ENCODE measurements around the gene SLC6A2. TPM values are rescaled to one million over a fixed set of nuclear protein-coding genes. Genes with fewer than 3 reads are reported as not detected.

SLC6A2 gene
- total RNA-seq, 1 donor from 2014 or later: not detected

DNA sequence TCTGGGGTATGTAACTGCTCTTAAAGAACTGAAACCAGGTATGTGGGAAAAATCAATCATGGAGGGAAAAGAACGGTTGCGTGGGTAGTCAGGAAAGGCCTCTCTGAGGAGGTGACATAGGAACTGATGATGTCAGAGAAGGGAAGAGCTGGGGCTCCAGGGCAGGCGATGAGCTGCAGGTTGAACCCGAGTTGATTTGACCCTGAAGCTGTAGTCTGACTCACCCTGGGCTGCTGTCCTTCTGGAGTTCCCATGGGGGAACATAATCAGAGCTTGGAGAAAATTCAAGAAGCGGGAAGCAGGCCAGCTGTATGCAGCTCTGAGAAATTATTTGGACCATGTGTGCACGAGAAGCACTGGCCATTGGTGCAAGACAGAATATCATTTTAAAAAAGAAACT lies 16.7 kb downstream of the SLC6A2 start:
- DNase-seq: no peak

DNA sequence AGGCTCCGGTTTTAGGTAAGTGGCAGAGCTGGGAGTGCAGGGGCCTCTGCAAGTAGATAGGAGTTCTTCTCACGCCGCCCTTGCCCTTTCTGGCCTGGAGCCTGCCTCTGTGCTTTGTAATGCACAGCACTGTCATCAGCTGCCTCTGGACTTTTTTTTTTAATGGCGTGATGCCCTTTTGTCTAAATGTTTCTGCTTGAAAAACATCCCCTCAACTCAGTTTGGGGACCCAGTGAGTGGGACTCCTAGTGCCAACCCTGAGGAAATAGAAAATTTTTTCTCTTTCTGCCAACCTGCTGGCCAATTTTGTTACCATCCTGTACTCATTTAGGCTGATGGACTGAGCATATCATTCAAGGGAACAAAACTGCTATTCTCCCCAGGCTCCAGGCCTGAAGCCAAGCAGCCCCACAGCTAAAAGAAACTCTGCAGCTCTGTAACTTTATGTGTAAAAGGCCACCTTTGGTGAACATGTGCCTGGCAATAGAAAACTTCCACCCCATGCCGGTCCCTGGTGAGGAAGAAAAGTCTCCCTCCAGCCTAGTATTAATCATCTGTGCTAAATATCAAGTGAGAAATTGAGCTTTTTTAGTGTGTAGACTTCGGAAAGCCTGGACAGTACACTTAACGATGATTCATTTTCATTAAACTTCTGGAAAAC lies 22.5 kb downstream of the SLC6A2 start:
- peak; percentile 34 for DNase-seq

DNA sequence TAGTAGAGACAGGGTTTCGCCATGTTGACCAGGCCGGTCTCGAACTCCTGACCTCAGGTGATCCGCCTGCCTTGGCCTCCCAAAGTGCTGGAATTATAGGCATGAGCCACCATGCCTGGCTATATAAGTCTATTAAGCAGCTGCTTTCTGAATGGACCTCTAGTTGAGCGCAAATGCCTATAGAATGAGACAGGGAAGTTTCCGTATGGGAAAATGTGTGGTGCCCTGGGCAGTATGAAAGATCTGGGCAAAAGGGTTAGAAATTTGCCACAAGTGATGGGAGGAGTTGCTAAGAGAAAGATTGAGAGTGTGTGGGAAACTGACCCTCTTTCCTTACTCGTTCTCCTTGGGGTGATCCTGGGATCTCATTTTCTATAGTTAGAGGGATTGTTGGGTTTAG lies 26.3 kb downstream of the SLC6A2 start:
- no peak for DNase-seq

DNA sequence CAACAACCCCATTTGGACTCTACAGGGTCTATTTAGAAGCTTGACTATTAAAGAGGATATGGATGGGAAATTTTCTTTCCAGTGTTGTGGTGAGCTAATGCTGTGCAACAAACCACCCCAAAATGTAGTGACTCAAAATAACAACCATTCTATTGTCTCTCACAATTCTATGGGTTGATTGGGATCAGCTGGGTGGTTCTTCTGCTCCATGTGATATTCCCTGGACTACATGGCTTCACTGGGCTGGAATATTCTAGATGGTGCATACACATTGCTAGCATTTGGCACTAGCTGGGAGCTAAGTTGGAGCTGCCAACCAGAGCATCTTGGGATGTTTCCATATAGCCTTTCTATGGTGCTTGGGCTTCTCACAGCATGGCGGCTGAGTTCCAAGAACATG lies 30.2 kb downstream of the SLC6A2 start:
- no peak for DNase-seq

DNA sequence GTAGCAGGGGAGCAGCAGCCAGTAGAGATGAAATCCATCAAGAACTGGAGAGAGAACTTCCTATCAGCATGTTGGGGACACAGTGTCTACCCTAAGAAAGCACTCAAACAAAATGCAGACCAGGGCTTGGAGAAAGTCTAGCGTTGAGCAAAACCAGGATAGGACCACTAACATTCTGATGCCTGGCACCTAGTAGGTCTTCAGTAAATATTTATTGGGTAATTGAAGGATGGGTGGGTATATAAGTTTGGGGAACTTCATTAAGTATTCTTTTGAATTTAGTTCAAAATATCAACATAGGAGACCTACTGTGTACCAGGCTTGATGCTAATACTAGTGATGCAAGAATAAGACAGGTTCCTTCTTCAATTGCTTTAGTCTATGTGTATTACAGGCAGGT lies 30.9 kb downstream of the SLC6A2 start:
- DNase-seq: no peak

DNA sequence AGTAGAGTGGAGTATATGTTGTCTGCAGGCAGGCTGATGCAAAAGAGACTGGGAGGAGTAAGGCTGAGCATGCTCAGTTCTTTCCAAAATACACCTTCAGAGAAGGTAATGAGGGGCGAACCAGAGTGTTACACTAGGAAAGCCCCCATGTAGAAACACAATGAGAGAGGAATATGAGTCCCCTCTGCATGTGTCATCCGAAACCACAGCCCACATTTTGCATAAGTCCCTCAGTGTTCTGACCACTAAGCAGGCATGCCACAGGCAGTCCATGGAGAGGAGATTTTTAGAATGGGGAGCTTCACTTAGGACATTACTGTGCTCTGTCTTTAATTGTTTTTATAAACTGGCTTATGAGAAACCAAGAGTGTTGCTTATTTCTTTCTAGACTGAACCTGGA lies 32.0 kb downstream of the SLC6A2 start:
- no peak for DNase-seq

DNA sequence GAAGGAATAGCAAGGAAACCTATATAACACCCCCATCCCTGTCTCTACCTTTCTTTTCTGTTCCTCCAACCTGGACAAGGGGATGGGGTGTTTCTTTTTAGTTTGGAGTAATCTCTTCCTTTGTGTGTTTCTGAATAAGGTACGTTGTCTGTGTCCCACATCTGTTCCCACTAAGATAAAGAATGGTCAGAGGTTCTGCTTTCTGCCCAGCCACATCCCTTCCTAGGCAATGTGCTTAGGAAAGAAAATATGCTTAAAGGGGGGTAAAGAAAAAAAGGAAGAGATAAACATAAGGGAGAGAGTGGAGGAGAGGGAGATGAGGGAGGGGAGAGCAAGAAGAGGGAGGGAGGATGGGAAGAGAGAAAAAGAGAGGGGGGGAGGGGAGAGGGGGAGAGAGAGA lies 35.1 kb downstream of the SLC6A2 start:
- no peak for DNase-seq

DNA sequence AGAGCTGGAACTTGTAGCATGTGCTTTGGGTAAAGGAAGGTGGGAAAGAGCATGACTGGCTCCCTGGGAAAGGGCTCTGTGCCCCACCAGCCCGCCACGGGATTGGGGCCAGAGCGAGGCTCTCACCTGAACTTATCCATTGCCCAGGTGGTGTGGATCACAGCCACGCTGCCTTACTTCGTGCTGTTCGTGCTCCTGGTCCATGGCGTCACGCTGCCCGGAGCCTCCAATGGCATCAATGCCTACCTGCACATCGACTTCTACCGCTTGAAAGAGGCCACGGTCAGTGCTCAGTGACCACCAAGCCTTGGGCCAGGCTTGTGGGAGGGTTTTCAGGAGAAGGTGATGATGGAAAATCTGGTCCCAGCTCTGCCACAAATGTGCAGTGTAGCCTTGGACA lies 36.0 kb downstream of the SLC6A2 start:
- DNase-seq: no peak

DNA sequence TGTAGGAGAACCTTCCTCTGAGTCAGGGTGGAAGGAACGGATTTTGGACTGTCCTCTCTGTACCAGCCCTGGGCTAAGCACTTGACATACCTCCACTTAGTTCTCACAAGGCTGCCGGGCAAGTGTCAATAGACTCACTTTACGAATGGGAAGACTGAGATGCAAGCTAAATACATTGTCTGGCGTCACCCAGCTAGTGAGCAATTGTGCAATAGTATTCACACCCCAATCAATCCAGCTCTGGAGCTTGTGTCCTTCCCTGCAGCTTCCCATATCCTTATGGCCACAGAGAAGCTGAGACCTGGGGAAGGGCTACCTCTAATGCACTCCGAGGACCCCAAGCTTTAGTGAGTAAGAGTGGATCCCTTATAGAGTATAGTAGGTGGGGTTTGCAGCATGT lies 39.8 kb downstream of the SLC6A2 start:
- DNase-seq: no peak

DNA sequence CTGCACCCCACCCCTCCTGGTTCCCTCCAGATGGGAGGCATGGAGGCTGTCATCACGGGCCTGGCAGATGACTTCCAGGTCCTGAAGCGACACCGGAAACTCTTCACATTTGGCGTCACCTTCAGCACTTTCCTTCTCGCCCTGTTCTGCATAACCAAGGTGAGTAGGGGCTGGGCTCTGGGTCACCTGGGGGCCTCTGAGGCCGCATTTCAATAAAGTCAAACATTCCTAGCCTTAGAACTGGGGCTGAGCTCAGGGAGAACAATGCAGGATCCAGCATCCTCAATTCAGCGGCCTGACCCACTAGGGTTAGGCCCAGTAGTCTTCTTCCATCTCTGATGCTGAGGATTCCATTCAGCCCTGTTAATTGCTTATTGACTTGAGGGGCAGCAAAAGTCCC lies 42.1 kb downstream of the SLC6A2 start:
- DNase-seq: no peak

DNA sequence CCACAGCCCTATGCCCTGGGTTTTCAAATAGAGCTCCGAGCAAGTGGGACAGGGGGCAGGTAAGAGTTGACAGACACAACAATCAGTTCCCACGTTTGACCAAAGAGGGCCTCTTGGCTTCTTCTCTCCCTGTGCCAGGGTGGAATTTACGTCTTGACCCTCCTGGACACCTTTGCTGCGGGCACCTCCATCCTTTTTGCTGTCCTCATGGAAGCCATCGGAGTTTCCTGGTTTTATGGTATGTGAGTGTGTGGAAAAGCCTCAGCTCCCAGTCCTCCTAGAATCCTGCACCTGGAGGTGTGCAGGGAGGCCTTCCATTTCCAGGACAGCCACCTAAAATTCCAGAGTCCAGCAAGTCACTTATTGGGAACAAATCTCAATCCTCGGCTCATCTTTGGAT lies 42.5 kb downstream of the SLC6A2 start:
- DNase-seq: no peak

DNA sequence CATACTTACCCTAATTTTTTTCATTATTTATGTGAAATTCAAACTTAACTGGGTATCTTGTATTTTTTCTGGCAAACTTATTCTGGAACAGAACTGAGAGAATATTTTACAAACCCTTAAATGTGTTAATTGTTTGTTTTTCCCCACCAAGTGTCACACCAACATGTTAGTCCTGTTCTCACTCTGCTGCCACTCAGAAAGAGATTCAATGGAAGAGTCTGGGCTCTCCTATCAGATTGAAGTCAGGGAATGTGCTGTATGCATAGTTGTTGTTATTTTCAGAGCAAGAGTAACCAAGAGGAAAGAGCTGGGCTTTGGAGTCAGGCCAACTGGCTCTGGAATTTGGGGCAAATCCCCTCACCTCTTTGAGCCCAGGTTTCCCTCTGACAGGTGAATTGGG lies 43.2 kb downstream of the SLC6A2 start:
- no peak for DNase-seq

DNA sequence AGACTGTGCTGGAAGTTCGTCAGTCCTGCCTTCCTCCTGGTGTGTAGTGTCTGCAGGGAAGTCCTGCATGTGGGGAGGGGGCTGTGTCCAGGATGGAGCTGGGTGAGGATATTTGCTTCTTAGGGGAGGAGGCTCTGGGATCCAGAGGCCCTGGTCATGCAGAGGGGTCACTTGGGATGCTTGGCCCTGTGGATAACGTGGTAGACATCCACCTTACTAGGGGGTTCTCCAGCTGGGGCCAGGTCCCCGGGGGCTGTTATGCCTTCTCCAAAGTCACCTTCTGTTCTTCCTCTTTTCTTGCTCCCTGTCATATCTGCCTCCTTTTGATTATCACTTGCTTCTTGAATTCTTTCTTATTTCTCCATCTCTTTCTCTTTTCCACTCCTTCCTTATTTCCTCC lies 43.8 kb downstream of the SLC6A2 start:
- DNase-seq: no peak

DNA sequence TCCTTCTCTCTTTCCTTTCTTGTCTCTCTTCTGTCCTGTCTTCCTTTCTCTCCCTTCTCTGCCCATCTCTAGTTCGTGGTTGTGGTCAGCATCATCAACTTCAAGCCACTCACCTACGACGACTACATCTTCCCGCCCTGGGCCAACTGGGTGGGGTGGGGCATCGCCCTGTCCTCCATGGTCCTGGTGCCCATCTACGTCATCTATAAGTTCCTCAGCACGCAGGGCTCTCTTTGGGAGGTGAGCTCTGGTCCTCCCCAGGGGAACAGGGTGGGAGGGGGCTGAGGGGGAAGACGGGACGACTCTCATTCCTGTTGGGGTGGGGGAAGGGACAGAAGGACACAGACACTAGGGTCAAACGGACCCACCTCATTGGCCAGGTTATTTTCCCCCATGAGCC lies 44.3 kb downstream of the SLC6A2 start:
- DNase-seq: no peak

DNA sequence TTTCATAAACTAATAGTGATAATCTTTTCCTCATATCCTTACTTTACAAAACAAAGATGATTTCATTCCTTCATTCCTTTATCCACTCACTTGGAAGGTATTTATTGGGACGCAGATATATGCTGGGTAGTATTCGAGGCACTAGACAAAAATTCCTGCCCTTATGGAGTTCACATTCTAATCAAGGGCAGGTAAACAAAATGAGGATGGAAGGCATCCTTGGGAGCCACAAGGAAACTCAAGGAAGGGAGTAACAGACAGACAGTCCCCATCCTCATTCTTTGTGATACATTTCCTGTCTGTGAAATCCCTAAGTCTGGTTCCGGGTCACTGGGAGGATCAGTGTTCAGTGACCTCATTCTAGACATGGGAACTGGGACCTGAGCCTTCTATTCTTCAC lies 45.2 kb downstream of the SLC6A2 start:
- DNase-seq: no peak

DNA sequence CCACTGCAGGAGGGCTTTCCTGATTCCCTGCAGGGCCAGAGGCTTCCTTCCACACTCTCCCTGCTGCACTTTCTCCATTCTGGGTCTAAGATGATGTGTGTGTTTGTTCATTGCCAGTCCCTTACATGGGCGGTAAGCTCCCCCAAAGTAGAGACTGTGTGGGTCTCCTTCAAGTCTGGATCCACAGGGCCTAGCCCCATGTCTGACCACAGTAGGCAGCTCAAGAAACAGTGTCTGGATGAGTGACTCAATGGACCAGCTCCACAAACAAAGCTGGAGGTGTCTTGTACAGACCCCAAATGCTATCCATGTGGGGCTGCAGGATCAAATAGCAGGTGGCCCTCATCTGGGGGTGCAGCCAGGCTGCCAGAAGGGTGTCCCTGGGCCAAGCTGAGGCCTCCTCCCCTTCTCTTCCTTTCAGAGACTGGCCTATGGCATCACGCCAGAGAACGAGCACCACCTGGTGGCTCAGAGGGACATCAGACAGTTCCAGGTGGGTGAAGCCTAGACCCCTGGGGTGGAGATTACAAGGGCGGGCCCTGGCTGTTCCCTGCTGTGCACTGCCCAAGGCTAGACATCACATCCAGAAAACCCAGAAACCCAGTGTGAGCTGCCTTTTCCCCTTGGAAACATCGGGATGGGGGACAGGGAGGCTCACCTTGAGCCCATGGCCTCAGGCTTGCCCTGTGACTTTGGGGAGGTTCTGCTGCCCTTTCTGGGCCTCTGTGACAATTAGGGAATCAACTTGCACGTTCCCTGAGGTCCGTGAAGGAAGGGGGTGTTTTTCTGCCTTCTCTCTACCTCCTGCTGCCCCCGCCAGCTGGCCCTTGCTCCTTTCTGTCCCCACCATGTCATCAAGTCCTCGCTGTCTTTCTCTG lies 45.9 kb downstream of the SLC6A2 start:
- DNase-seq: no peak

DNA sequence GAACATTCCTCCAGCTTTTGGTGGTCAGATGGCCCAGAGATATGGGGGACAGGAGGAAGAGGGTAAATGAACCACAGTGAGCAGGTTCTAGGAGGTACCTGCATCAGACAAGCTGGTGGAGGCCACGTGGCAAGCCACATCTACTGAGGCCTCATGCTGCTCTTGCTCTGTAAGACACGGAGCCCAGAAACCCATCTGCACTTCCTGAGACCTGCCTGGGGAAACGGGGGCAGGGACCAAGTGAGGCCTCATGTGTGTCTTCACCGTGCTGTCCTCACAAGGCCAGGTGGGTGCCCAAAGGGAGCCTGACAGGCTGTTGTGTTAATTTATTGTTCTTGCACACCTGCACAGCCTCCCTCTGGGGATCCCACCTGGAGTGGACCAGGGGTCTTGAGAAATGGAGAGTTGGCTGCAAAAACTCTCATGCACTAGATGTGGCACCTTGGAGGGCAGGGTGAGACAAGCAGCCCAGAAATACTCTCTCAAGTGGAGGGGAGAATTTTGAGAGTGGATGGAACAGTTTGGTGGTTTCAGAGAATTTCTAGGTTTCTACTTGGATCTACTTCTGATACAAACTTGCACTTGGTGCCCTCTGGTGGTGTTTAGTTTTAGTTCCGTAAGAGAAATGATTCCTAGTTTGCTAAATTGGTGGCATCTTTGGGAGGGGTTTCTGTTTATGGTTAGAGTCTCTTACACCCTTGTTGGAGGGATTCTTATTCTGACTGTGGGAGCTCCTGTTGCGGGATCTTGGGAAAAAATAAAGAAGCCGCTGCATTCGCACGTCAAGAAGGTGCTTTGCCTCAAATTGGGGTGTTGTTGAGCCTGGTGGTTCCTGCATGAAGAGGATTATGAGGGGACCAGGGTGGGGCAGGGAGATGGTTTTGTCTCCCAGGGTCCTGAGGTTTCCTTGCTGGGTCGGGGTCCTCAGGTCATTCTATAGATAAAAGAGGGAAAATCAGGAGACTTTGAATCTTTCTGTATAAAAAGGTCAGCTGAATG lies 47.5 kb downstream of the SLC6A2 start:
- DNase-seq: no peak

DNA sequence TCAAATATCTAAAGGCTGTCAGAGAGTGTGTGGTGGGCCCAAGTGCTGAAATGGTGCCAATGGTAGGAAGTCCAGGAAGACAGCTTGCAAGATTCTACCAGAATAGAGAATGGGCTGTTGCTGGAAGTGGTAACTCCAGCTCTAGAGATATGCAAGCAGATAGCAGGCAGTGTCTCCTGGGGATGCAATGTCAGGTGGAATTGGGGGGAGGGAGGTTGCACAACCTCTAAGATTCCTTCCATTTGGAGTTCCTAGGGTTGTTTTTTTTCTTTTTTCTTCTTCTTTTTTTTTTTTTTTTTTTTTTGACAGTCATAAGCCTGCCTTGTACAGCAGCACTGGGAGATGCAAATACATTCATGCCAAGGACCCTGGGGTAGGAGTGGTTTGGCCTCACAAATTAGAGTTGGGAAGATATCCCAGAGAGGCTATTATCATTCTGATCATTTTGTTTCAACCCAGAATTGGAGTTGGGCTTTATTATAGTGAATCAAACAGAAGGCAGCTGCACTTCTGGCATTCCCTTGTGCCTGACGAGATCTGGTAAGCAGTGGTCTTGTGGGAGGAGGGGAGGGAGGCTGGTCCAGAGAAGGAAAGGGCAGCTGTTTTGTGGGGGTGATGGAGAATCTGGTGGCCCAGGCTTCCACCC lies 51.1 kb downstream of the SLC6A2 start:
- DNase-seq: no peak

DNA sequence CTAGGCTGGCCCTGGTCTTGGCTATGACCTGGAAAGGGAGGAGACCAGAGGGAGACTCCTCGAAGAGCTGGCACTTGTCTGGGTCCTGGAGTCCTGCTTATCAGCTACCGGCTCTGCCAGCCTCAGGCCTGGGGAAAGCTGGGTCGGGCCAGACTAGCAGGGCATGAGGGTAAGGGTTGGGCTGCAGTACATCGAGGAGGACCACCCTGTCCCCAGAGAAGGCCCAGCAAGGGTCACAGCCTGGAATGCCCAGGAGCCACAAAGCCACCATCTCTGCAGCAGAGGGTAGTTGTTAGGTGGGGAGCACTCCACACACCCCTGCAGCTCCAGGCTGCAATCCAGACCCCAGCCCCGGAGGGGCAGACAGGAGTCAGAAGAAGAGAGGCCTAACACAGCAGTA lies 54.0 kb downstream of the SLC6A2 start:
- DNase-seq: no peak

DNA sequence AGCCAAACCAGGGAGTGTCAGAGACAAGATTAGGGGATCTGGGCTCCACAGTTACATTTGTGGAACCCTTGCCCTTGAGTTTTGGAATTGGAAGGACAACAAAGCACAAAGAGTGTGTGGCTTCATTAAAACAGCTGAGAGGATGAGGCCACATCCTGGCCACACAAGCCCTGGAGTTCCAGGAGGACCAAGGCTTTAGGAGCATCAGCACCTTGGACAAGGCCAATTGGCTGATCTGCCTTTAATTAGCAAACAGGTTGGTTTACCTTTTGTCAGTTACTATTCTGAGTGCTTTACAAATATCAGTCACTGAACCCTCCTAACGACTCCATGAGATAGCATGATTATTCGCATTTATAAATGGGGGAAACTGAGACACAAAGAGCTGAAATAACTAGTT lies 54.7 kb downstream of the SLC6A2 start:
- no peak for DNase-seq

DNA sequence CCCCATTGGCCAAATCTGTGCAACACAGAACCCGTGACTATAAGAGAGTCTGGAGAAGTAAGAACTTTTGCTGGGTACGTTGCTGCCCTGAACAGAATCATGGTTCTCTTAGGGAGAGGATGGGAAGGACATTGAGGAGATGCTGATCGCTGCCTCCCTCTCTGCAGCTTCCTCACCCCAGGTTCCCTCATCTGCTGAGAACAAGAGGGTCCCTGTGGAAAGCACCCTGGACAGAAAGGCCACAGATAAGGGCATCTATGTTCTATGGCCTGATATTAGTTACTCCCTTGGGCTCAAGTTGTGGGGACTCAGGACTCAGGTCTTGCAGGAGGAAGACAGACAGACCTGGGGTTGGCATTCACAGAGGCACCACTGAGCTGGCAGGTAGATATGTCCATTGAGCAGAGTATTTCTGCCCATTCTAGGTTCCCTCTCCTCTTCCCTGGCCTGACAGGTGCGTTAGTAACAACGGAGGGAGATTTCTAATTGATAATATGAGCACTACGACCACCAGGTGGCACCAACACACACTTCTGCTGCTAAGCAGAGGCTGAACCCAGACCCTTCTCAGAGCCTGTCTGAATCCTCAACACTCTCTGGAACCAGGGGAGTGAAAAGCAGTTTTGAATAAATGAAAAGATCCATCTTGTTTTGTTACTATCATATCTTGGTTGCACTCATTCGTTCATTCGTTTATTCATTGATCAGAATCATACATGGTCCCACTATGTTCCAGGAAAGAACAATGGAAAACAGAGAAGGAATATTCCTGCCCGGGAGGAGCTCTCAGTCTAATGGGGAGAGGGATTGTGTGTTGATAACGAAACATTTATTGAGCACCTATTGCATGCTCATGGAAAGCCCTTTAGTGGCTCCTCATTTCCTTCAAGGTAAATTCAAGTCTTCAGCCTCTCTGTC lies 56.4 kb downstream of the SLC6A2 start:
- no peak for DNase-seq
